A673 (cell line): ENCODE results near the gene DENND11. TPM values are rescaled to one million over a fixed set of nuclear protein-coding genes. Genes with fewer than 3 reads are reported as not detected.

ENCODE experiments used
- BruUV-seq: library from RNA; stranded (reverse); fragments of 400-500 nt; replicated peaks from 2 replicates; lab custom pipeline; 2021; lab: Mats Ljungman, UMichigan
- CTCF ChIA-PET: fragments of 300-600 bp; sonication (Branson Sonifier 250); formaldehyde crosslinking; loops from one replicate; lab custom pipeline; 2022; ENCODE audit warnings: antibody characterized with exemption; lab: Charles Lee
- POLR2A ChIA-PET: fragments of 300-600 bp; sonication (Branson Sonifier 250); formaldehyde crosslinking; loops from one replicate; lab custom pipeline; 2022; ENCODE audit warnings: antibody characterized with exemption; ENCODE audit not compliant: low non-redundant PET; lab: Charles Lee
- DNase-seq: peaks from one replicate; pipeline ENCODE4 v3.0.0-alpha.2; 2015; ENCODE audit warnings: low spot score
- H3K27ac ChIP-seq: fragments of 200-600 bp; sonication (generic); 2 replicates; pipeline ENCODE4 v1.5.1; 2016; ENCODE audit warnings: mixed run types, low read depth, mild to moderate bottlenecking, mixed read lengths, antibody characterized with exemption, low read length; ENCODE audit not compliant: poor library complexity, severe bottlenecking
- H3K27me3 ChIP-seq: fragments of 200-600 bp; sonication (generic); replicated peaks from 2 replicates; pipeline ENCODE4 v1.6.1; 2017; ENCODE audit warnings: mixed run types, low read depth, mild to moderate bottlenecking, mixed read lengths, antibody characterized with exemption, low read length; ENCODE audit not compliant: insufficient read depth, poor library complexity
- H3K36me3 ChIP-seq: fragments of 200-600 bp; sonication (generic); 2 replicates; pipeline ENCODE4 v1.6.1; 2016; ENCODE audit warnings: mixed run types, mild to moderate bottlenecking, mixed read lengths, antibody characterized with exemption, low read length; ENCODE audit not compliant: insufficient read depth, poor library complexity, severe bottlenecking
- H3K4me1 ChIP-seq: fragments of 200-600 bp; sonication (generic); 2 replicates; pipeline ENCODE4 v1.6.1; 2017; ENCODE audit warnings: mixed run types, mild to moderate bottlenecking, mixed read lengths, antibody characterized with exemption, low read length; ENCODE audit not compliant: insufficient read depth, poor library complexity, severe bottlenecking
- H3K4me3 ChIP-seq: fragments of 200-600 bp; sonication (generic); 2 replicates; pipeline ENCODE4 v1.5.1; 2016; ENCODE audit warnings: low read depth, mixed run types, mild to moderate bottlenecking, mixed read lengths, low read length; ENCODE audit not compliant: poor library complexity, severe bottlenecking
- H3K9me3 ChIP-seq: fragments of 200-600 bp; sonication (generic); 2 replicates; pipeline ENCODE4 v1.6.1; 2016; ENCODE audit warnings: mixed run types, low read depth, mild to moderate bottlenecking, mixed read lengths, antibody characterized with exemption, low read length; ENCODE audit not compliant: poor library complexity, severe bottlenecking
- EZH2 ChIP-seq: fragments of 200-600 bp; sonication (generic); IDR thresholded peaks from 2 replicates; pipeline ENCODE4 v1.6.1; 2017; ENCODE audit warnings: borderline replicate concordance, low read depth, mild to moderate bottlenecking, mixed read lengths, antibody characterized with exemption, low read length; ENCODE audit not compliant: poor library complexity, severe bottlenecking
- intact Hi-C: fragments of 100-400 bp; cut with micrococcal nuclease; formaldehyde crosslinking; loops from one replicate; pipeline ENCODE4 v1.10.0; 2022; ENCODE audit not compliant: unreplicated experiment
- total RNA-seq: library from RNA; stranded (reverse); gene quantifications from 2 replicates; pipeline ENCODE4 v1.2.3, GENCODE V29; 2021
- TF ChIP-seq, protein P1 (sequence below): fragments of 300-800, 200-600 bp; sonication (generic); conservative IDR thresholded peaks from 2 replicates; pipeline ENCODE4 v1.5.1; 2017; ENCODE audit warnings: low read depth, mild to moderate bottlenecking, antibody characterized with exemption, low read length, moderate library complexity, mixed read lengths

Gene DENND11
- total RNA-seq, 1 experiment from 2014 or later: 11.9 TPM

DNA sequence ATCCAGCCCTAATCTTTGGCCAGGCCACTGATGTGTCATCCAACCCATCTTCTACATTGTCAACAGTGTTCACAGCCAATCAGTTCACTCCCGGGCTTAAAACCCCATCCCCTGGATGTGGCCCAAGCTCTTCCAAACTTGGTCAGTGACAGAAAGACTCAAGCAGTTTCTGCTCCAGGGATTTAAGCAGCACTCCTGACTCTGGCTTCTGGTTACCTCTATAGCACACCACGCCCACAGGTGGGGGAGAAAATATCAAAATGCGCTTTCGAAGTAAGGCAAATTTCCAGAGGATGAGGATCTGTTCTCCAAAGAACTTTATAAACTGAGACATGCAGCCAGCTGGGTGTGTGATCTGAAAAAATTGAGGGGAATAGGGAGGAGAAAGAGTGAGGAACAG is 35.9 kb downstream of the DENND11 start:
- DNase-seq: no peak
- no peak overlapping the region for H3K4me3 ChIP-seq
- H3K27me3 ChIP-seq: no peaks in the 10 kb centered on the region
- no peak overlapping the region for H3K27ac ChIP-seq
- BruUV-seq: no TSS peak
- no peaks in the 10 kb centered on the region for H3K4me1 ChIP-seq
- H3K36me3 ChIP-seq: no peaks in the 10 kb centered on the region
- no peak for TF ChIP-seq EZH2
- TF ChIP-seq, protein P1, sequence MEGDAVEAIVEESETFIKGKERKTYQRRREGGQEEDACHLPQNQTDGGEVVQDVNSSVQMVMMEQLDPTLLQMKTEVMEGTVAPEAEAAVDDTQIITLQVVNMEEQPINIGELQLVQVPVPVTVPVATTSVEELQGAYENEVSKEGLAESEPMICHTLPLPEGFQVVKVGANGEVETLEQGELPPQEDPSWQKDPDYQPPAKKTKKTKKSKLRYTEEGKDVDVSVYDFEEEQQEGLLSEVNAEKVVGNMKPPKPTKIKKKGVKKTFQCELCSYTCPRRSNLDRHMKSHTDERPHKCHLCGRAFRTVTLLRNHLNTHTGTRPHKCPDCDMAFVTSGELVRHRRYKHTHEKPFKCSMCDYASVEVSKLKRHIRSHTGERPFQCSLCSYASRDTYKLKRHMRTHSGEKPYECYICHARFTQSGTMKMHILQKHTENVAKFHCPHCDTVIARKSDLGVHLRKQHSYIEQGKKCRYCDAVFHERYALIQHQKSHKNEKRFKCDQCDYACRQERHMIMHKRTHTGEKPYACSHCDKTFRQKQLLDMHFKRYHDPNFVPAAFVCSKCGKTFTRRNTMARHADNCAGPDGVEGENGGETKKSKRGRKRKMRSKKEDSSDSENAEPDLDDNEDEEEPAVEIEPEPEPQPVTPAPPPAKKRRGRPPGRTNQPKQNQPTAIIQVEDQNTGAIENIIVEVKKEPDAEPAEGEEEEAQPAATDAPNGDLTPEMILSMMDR: no peak
- POLR2A ChIA-PET: no interaction called here
- intact Hi-C loops: no loop called here
- CTCF ChIA-PET: no interaction called here
- H3K9me3 ChIP-seq: no peaks in the 10 kb centered on the region

DNA sequence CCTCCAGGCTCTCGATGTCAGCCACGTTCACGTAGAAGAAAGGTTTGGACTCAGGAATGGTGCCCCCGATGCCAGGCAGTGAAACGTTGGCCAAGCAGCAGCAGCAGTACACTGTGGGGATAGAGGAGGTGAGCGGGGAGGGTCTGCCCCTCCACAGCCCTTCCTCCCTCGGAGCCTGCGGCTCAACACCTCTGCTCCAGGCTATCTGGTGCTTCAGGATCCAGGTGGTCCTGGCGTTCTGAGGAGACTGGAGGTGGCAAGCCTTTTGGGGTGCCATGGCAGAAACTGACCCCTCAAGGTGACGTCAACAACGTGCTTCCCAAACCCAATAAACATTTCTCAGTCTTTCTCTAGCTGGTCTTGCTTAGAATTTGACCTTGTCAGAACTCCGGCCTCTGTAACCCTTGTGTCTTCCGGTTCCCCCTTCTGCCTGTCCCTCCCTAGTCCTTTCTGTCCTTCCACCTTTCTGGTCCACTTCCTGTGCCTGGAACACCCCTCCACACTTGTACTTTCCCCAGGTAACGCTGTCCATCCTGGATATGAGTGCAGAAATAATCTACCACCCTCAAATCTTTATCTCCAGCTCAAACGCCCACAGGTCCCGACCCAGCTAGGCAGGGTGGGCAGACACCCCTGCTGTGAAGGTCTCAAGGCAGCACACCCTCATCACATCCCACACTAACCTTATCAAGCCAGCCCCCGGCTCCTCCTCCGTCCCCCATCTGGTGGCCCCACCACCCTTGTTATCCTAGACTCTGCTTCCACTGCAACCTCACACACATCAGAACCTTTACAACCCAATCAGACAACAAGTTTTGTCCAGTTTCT is 36.5 kb downstream of the DENND11 start:
- intact Hi-C loops: no loop called here
- Histone ChIP-seq H3K36me3 (no peaks in the 10 kb centered on the region), H3K4me1 (no peaks in the 10 kb centered on the region), H3K4me3 (no peak overlapping the region), H3K27me3 (no peaks in the 10 kb centered on the region), H3K9me3 (no peaks in the 10 kb centered on the region), H3K27ac (no peak overlapping the region)
- ChIA-PET CTCF (no interaction called here), POLR2A (no interaction called here)
- no TSS peak for BruUV-seq
- DNase-seq: no peak
- TF ChIP-seq, protein P1: no peak
- no peak for TF ChIP-seq EZH2

DNA sequence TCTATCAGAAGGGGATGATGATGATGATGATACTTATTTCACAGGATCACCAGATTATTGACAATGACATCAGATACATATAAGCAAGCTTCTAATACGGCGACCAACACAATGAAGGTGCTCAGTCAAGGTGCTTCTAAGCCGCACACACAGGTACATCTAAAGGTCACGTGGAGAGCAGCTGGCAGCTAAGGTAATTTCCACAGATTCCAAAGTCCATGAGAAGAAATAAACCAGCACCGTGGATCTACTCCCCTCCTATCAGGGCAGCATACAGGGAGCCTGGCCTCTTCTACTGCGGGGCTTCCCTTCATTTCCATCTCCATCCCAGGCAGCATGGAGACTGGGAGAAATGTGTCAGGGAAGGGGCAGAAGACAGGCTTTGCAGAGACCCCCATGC is 37.5 kb downstream of the DENND11 start:
- CTCF ChIA-PET: no interaction called here
- Histone ChIP-seq H3K27me3 (no peaks in the 10 kb centered on the region), H3K4me1 (no peaks in the 10 kb centered on the region), H3K4me3 (no peak overlapping the region), H3K9me3 (no peaks in the 10 kb centered on the region), H3K27ac (no peak overlapping the region), H3K36me3 (no peaks in the 10 kb centered on the region)
- TF ChIP-seq EZH2: no peak
- TF ChIP-seq, protein P1: no peak
- intact Hi-C loops: no loop called here
- no TSS peak for BruUV-seq
- POLR2A ChIA-PET: no interaction called here
- no peak for DNase-seq
